ENCODE measurements around the gene OR9Q2.
"Not testable (repeated sequence)": the region's sequence is repeated elsewhere in the genome, so short reads cannot be mapped to it uniquely, and the experiment has no call there.

The OR9Q2 gene

DNA sequence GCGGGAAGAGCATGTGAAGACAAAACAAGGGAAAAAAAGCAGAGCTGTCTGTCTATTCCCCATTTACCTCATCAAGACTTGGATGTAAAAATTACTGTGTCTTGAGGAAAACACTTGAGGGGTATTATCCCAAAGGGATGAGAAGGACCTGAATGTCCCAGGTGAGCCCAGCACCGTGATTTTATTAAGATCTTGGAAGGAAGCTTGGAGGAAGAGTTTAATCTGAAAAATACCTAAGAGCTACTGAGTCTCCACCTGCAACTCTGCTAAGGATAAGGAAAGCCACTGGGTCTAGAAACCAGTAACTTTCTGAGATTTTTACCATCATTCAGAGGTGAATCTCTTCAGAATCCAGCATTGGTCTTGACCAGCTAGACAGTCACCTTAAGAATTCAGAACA lies 23.6 kb downstream of the OR9Q2 start, which contains the start of gene OR1S1:
Gene OR1S1, plus strand, starts transcription at position 301 of the 400 bp plus-strand sequence.
- H3K4me3 Mint-ChIP-seq; H3K9me3 Mint-ChIP-seq; H3K27me3 Mint-ChIP-seq; ATAC-seq (ENCODE audit: low read depth); DNase-seq (ENCODE audit: low spot score in 2 of 2); H3K36me3 Mint-ChIP-seq; H3K27ac Mint-ChIP-seq; H3K4me1 Mint-ChIP-seq: not testable (repeated sequence)

DNA sequence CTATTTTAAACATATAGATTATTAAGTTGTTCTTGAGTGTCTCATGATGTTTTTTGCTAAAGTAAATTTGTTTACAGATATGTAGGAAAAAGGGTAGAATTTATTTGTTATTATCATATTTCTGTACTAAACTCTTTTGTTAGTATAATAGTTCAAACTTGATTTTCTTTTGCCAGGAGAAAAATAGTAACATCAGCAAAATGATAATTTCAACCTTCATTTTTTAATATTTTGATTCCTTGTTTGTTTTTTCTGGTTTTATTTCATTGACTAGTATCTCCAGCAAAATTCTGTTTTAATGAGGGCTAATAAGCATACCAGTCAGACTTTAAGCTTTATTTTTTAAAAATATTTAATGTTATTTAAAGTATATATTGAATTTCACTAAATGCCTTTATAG lies 27.6 kb downstream of the OR9Q2 start:
- ATAC-seq (ENCODE audit: low read depth): no peak
- H3K9me3 Mint-ChIP-seq: no peaks in the 10 kb centered on the region
- no peak overlapping the region for H3K4me3 Mint-ChIP-seq
- no peaks in the 10 kb centered on the region for H3K4me1 Mint-ChIP-seq
- peaks cover 3% of the 10 kb centered on the region for H3K36me3 Mint-ChIP-seq
- DNase-seq (ENCODE audit: low spot score in 2 of 2): no peak
- peaks cover 13% of the 10 kb centered on the region for H3K27me3 Mint-ChIP-seq
- H3K27ac Mint-ChIP-seq: no peak overlapping the region

DNA sequence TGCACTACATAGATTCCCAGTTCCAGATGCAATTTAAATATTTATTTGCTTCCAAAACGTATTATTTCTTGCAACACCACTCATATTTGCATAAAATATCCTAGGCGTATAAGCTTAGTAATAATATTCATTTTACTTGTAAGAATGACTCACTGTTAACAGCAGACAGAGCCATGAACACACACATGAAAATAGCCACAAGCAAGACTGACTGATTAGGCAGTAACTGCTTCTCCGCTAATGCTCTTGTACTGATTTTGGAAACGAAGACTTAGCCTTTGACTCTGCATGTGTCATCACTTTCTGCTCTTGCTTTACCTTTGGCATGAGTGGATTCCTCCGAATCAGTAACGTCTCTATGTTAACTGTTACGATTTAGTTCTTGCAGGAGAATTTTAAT lies 33.9 kb downstream of the OR9Q2 start:
- Mint-ChIP-seq H3K9me3 (no peaks in the 10 kb centered on the region), H3K27ac (no peak overlapping the region), H3K27me3 (peaks cover 10% of the 10 kb centered on the region), H3K36me3 (no peaks in the 10 kb centered on the region), H3K4me3 (no peak overlapping the region), H3K4me1 (no peaks in the 10 kb centered on the region)
- DNase-seq (ENCODE audit: low spot score in 2 of 2) (no peak), ATAC-seq (ENCODE audit: low read depth) (no peak)

DNA sequence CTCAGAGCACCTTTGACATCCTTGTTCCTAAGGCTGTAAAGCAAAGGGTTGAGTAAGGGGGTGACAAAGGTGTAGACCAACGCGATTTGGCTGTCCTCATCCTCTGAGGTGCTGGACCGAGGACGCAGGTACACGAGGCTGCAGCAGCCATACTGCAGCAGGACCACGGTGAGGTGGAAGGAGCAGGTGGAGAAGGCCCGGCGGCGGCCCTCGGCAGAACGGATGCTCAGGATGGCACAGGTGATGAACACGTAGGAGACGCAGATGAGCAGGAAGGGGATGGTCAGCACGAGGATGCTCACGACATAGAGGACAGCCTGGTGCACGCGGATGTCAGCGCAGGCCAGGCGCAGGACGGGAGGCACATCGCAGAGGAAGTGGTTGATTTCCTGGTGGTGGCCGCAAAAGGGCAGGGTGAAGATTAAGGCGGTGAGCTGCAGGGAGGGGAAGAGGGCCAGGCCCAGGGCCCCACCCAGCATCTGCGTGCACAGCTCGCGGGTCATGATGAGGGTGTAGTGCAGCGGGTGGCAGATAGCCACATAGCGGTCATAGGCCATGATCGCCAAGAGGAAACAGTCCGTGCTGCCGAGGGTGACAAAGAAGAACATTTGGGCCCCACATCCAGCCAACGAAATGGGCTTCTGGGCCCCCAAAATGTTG lies 39.2 kb downstream of the OR9Q2 start:
- Mint-ChIP-seq H3K27me3 (peaks cover 9% of the 10 kb centered on the region), H3K9me3 (peaks cover 4% of the 10 kb centered on the region), H3K4me1 (no peaks in the 10 kb centered on the region), H3K36me3 (no peaks in the 10 kb centered on the region), H3K27ac (no peak overlapping the region), H3K4me3 (no peak overlapping the region)
- ATAC-seq (ENCODE audit: low read depth) (no peak), DNase-seq (ENCODE audit: low spot score in 2 of 2) (no peak)
